ENCODE measurements around the gene SPARC.

- TF ChIP-seq YY1 (IDR thresholded peaks at IDR 0.05; ENCODE audit: insufficient read depth, insufficient read length) (no peak), ZNF274 (IDR thresholded peaks at IDR 0.05; ENCODE audit: low read depth, low read length) (no peak), SUZ12 (IDR thresholded peaks at IDR 0.05; ENCODE audit: extremely low read depth, insufficient read depth, insufficient read length) (no peak)
Observed at GRCh38 chr5:151617841-151618710, 68.6 kb downstream of the SPARC start.
